Activated naive CD4-positive, alpha-beta T cell treated with anti-CD3 and anti-CD28 coated beads for 36 hours (primary cell): Measurements from ENCODE around the gene TRIM14. TPM values are rescaled to one million over a fixed set of nuclear protein-coding genes. Genes with fewer than 3 reads are reported as not detected.

Experiments used
- CTCF ChIA-PET: fragments of 350-600 bp; sonication (Branson Sonifier 250); formaldehyde crosslinking; loops from one replicate; lab custom pipeline; 2021; ENCODE audit warnings: antibody characterized with exemption; lab: Charles Lee
- DNase-seq: peaks from one replicate; pipeline ENCODE4 v3.0.0-alpha.2; 2020
- H3K27ac Mint-ChIP-seq: one replicate; pipeline ENCODE4 v1.8.0; 2021; ENCODE audit warnings: mild to moderate bottlenecking, mixed read lengths
- H3K27me3 Mint-ChIP-seq: one replicate; pipeline ENCODE4 v1.8.0; 2021; ENCODE audit warnings: low read depth, mixed read lengths
- H3K36me3 Mint-ChIP-seq: one replicate; pipeline ENCODE4 v1.8.0; 2021; ENCODE audit warnings: low read depth, mixed read lengths
- H3K4me1 Mint-ChIP-seq: one replicate; pipeline ENCODE4 v1.8.0; 2021; ENCODE audit warnings: low read depth, mixed read lengths
- H3K4me3 Mint-ChIP-seq: one replicate; pipeline ENCODE4 v1.8.0; 2021; ENCODE audit warnings: mild to moderate bottlenecking, moderate library complexity, mixed read lengths
- H3K9me3 Mint-ChIP-seq: one replicate; pipeline ENCODE4 v1.8.0; 2021; ENCODE audit warnings: mixed read lengths
- intact Hi-C: fragments of 100-400 bp; cut with micrococcal nuclease; formaldehyde crosslinking; loops from one replicate; pipeline ENCODE4 v1.15.1; 2023
- total RNA-seq, 2 experiments: library from RNA; stranded (reverse); gene quantifications; one replicate each; pipeline ENCODE4 v1.2.3, GENCODE V29; 2021

Gene TRIM14
- total RNA-seq, 2 experiments from 2014 or later, result 49.6 to 55.0 TPM

DNA sequence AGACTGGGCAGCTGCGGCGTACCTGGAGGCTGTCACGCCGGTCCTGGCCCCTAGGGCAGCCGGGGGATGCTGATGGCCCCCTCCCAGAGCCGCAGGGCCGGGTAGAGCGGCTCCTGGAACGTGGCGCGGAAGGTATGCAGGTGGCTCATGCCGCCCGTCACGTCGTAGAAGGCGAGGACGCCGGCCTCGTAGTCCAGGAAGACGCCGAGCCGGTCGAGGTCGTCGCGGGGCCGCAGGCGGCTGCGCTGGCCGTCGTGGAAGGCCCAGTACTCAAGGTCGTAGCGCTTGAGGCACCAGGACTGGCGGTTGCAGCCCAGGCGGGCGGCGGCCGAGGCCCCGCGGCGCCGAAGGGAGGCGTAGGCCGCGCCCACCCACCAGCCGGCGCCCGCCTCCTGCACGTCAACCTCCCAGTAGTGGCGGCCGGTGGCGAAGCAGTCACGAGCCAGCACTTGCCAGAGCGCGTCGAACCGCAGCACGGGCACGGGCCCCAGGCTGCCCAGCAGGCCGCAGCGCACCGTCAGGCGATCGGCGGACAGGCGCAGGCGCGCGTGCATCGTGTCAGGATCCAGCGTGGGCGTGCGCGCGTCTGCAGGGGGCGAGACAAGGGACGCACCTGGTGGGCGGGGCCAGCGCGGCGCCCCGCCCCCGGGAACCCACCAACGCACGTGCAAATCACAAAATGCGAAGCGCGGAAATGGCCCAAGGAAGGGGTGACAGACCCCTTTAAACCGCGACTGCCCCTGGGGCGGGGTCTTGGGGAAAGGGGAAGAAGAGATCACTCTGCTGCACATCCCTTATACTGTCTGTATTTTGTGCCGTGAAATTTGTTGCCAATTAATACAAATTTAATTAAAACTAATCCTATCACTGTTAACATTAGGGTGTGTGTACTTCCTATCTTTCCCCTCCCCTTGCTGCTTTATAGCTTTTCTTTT is 31.3 kb downstream of the TRIM14 start:
- H3K27me3 Mint-ChIP-seq, result no peaks in the 10 kb centered on the region
- peaks cover 33% of the 10 kb centered on the region for H3K4me1 Mint-ChIP-seq
- CTCF ChIA-PET, result no interaction called here
- peaks cover 48% of the 10 kb centered on the region for H3K36me3 Mint-ChIP-seq
- peak overlapping the region; percentile 44 for H3K4me3 Mint-ChIP-seq
- intact Hi-C loops, result no loop called here
- no peaks in the 10 kb centered on the region for H3K9me3 Mint-ChIP-seq
- DNase-seq, result no peak
- no peak overlapping the region for H3K27ac Mint-ChIP-seq

DNA sequence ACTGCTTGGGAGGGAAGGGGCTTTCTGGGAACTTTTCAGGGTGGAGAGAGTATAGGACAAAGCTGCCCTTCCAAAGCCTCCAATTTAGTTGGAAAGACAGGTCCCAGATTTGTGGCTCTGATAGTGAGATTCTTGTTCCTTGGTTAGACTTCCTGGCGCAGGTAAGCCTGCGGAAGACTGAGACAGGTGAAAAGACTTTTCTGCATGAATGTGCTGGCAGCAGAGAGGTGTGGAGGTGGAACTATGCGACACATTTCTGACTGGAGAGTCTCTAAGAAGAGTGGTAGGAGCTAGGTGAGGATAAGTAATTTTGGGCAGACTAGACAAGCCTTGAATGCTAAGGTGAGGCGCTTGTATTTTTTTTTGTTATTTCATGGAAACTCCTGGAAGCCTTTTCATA is 32.6 kb downstream of the TRIM14 start:
- Mint-ChIP-seq H3K9me3 (no peaks in the 10 kb centered on the region), H3K27ac (peak overlapping the region; percentile 81), H3K27me3 (no peaks in the 10 kb centered on the region), H3K4me3 (peak overlapping the region; percentile 35), H3K4me1 (peaks cover 37% of the 10 kb centered on the region), H3K36me3 (peaks cover 53% of the 10 kb centered on the region)
- no peak for DNase-seq
- CTCF ChIA-PET, result interaction anchor here (1.6 kb wide), 1 partner anchor 12 kb away, joined by 6 read pairs; no protein-coding TSS in a partner anchor
- intact Hi-C loops, result no loop called here

DNA sequence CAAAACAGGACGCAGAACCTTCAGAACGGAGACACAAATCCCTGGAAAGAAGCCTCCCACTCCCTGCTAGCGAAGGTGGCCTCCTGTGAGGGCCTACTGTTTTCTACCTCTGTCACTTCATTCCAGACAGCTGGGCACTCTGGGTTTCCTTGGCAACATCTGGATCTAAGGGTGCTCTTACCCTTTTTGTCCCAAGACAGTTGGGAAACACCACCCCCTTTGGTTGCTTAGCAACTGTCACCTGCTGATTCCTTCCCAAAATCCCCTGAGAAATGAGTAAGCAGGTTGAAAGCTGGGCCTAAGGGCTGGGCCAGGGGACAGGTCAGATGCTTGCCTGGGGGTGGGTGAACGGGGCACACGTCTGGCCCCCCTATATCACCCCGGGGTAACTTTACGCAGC is 33.1 kb downstream of the TRIM14 start:
- Mint-ChIP-seq H3K27ac (peak overlapping the region; percentile 81), H3K4me1 (peaks cover 42% of the 10 kb centered on the region), H3K9me3 (no peaks in the 10 kb centered on the region), H3K36me3 (peaks cover 58% of the 10 kb centered on the region), H3K4me3 (no peak overlapping the region), H3K27me3 (no peaks in the 10 kb centered on the region)
- CTCF ChIA-PET, result interaction anchor here (1.3 to 1.6 kb wide), 2 partner anchors 10 to 12 kb away, joined by 5 to 6 read pairs; no protein-coding TSS in a partner anchor
- peak; percentile 35 for DNase-seq
- intact Hi-C loops, result no loop called here

DNA sequence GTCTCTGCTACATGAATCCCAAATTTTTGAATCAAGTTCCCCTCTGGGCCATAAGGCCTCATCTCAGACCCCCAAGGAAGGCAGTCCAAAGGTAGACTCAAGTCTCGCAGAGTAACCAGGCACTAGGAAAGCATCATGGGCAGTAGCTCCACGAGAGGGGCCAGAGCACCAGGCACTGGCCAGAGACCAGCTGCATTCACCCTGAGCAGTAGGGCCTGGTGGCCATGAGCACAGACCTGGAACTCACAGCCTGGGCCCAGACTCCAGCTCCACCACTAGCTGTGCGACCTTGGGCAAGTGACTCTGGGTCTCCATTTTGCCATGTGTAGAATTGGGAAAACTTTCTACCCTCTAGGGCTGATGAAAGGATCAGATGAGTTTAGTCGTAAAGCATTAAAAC is 34.0 kb downstream of the TRIM14 start:
- DNase-seq, result no peak
- no peaks in the 10 kb centered on the region for H3K9me3 Mint-ChIP-seq
- H3K27ac Mint-ChIP-seq, result peak overlapping the region; percentile 30
- H3K27me3 Mint-ChIP-seq, result no peaks in the 10 kb centered on the region
- H3K36me3 Mint-ChIP-seq, result peaks cover 55% of the 10 kb centered on the region
- CTCF ChIA-PET, result interaction anchor here (1.3 to 1.6 kb wide), 2 partner anchors 10 to 11 kb away, joined by 5 to 6 read pairs; no protein-coding TSS in a partner anchor
- H3K4me3 Mint-ChIP-seq, result no peak overlapping the region
- peaks cover 42% of the 10 kb centered on the region for H3K4me1 Mint-ChIP-seq
- intact Hi-C loops, result no loop called here

DNA sequence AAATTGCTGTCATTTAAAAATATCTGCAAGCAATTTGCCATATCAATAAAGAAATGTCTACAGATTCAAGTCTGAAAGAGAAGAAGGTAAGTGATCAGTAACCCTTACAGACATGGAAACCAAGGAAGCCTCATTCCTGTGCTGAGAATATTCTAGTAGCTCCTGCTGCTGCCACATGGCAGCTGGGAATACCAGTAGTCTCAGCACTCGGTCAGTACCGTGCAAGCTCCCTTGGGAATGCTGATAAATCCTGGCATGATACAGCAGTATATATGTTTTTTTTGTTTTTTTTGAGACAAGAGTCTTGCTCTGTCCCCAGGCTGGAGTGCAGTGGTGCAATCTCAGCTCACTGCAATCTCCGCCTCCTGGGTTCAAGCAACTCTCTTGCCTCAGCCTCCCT is 34.6 kb downstream of the TRIM14 start:
- Mint-ChIP-seq H3K4me3 (no peak overlapping the region), H3K9me3 (no peaks in the 10 kb centered on the region), H3K27ac (peak overlapping the region; percentile 30), H3K36me3 (peaks cover 53% of the 10 kb centered on the region), H3K4me1 (peaks cover 40% of the 10 kb centered on the region), H3K27me3 (no peaks in the 10 kb centered on the region)
- CTCF ChIA-PET, result interaction anchor here (0.7 to 1.3 kb wide), 2 partner anchors 11 to 149 kb away, joined by 3 to 5 read pairs; no protein-coding TSS in a partner anchor
- intact Hi-C loops, result no loop called here
- no peak for DNase-seq

DNA sequence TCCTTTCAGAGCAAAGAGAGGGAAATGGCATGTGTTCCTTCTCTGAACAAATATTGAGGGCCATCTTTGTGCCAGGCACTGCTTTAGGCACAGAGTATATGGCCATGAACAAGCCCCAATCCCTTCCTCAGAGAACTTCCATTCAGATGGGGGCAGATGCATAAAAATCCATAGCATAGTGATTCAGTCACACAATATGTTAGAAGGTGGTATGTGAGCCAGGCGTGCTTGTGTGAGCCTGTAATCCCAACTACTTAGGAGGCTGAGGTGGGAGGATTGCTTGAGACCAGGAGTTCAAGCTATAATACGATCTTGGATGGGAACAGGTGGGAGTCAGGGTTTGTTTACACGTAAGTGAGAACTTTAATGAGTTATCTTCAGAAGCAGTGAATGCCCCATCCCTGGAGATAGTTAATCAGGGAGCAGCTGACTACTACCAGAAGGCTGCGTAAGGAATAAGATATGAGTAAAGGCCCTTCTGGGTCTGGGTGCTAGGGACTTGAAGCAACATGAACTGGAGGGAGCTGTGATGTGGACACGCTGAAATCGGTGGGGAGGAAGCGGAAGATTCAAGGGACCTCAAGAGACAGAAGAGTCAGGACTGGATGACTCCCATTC is 35.3 kb downstream of the TRIM14 start:
- H3K27me3 Mint-ChIP-seq, result no peaks in the 10 kb centered on the region
- no peak for DNase-seq
- peaks cover 40% of the 10 kb centered on the region for H3K4me1 Mint-ChIP-seq
- H3K9me3 Mint-ChIP-seq, result no peaks in the 10 kb centered on the region
- peak overlapping the region; percentile 88 for H3K27ac Mint-ChIP-seq
- CTCF ChIA-PET, result interaction anchor here (0.7 kb wide), 1 partner anchor 148 kb away, joined by 3 read pairs; no protein-coding TSS in a partner anchor
- intact Hi-C loops, result no loop called here
- H3K4me3 Mint-ChIP-seq, result no peak overlapping the region
- H3K36me3 Mint-ChIP-seq, result peaks cover 54% of the 10 kb centered on the region

DNA sequence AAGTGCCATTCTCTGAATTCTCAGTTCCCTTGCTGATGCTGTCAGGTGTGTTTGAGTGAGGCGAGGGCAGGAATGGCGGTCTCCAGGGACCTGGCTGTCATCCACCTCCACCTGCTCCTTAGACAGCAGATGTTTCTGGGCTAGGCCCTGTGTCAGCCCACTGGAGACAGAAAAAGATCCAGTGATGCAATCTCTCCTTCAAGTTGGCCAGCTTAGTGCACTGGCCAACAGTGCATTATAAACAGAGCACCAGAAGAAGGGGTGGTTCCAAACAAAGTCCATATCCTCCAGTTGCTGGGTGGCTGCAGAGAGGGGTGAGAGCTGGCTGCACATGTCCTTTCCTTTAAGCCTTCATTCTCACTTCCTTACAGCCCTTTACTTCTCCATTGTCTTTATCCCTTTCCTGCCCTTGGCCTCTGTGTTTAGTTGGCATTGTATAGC is 35.9 kb downstream of the TRIM14 start:
- no peak for DNase-seq
- Mint-ChIP-seq H3K9me3 (no peaks in the 10 kb centered on the region), H3K4me1 (peaks cover 40% of the 10 kb centered on the region), H3K36me3 (peaks cover 52% of the 10 kb centered on the region), H3K27me3 (no peaks in the 10 kb centered on the region), H3K4me3 (no peak overlapping the region), H3K27ac (peak overlapping the region; percentile 88)
- CTCF ChIA-PET, result interaction anchor here (0.6 kb wide), 1 partner anchor 691 kb away, joined by 3 read pairs; no protein-coding TSS in a partner anchor
- intact Hi-C loops, result no loop called here

DNA sequence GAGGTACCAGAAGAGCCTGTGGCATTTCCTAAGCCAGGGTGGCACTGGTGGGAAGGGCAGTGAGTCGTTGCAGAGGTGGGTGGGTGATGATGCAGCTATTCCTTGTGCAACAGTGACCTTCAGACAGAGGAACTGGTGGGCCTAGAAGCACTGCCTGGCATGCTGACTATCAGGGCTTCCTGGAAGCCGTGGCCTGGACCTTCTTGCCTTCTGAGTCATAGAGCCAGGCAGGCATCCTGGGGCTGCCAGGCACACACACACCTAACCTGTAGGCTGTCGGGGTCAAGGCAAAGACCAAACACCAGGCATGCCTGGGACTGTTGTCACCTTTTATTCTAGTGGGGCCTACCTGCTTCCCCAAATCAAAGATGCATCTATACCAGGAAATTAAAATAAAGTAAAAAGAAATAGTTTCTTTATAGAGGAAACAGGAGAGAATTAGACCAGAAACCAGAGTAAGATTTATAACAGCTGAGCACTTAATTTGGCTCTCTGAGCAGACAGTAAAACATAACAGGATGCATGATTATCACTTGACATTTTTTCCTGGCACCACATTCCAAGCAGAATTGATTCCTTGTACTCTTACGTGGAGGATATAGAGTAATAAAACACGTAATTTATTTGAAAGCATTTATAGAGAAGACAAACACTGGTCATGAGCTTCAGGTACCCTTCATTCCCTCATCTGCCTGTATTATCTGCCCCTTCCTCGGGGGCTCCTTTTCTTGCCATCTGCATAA is 37.4 kb downstream of the TRIM14 start:
- H3K4me1 Mint-ChIP-seq, result peaks cover 41% of the 10 kb centered on the region
- DNase-seq, result peak; percentile 78
- CTCF ChIA-PET, result no interaction called here
- no peak overlapping the region for H3K4me3 Mint-ChIP-seq
- peaks cover 58% of the 10 kb centered on the region for H3K36me3 Mint-ChIP-seq
- H3K27me3 Mint-ChIP-seq, result no peaks in the 10 kb centered on the region
- intact Hi-C loops, result loop anchor here (1.0 kb wide), 1 partner anchor 21 kb away; no protein-coding TSS in a partner anchor
- H3K27ac Mint-ChIP-seq, result peak overlapping the region; percentile 88
- H3K9me3 Mint-ChIP-seq, result no peaks in the 10 kb centered on the region

DNA sequence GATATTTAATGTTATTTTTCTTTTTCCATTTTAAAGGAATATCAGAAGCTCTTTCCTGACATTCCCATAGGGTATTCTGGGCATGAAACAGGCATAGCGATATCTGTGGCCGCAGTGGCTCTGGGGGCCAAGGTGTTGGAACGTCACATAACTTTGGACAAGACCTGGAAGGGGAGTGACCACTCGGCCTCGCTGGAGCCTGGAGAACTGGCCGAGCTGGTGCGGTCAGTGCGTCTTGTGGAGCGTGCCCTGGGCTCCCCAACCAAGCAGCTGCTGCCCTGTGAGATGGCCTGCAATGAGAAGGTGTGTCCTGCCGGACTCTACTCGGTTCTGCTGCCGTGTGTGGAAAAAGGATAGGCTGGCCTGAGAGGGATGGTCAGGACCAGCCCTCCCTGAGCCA is 38.2 kb downstream of the TRIM14 start:
- CTCF ChIA-PET, result no interaction called here
- Mint-ChIP-seq H3K36me3 (peaks cover 54% of the 10 kb centered on the region), H3K4me1 (peaks cover 41% of the 10 kb centered on the region), H3K27me3 (no peaks in the 10 kb centered on the region), H3K4me3 (no peak overlapping the region), H3K27ac (peak overlapping the region; percentile 88), H3K9me3 (no peaks in the 10 kb centered on the region)
- no peak for DNase-seq
- intact Hi-C loops, result loop anchor here (1.0 kb wide), 1 partner anchor 22 kb away; no protein-coding TSS in a partner anchor

DNA sequence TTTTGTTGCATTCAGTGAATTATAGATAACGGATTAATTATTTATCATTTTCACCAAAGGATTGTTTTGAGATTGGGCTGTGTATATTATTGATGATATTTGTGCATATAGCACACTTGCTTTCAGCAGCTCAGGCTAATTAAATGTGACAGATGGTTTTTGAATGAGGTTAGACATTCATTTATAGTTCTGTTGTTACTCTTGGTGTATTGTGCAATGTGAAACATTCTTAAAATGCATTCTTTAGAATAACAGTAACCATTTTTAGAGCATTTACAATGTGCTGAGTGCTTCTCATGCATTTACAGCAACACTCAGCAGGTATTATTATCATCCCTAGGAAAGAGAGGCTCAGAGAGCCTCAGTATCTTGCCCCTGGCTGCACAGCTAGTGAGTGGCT is 38.7 kb downstream of the TRIM14 start:
- H3K4me3 Mint-ChIP-seq, result no peak overlapping the region
- no peak for DNase-seq
- H3K36me3 Mint-ChIP-seq, result peaks cover 51% of the 10 kb centered on the region
- H3K27ac Mint-ChIP-seq, result peak overlapping the region; percentile 88
- H3K4me1 Mint-ChIP-seq, result peaks cover 44% of the 10 kb centered on the region
- no peaks in the 10 kb centered on the region for H3K9me3 Mint-ChIP-seq
- CTCF ChIA-PET, result no interaction called here
- no peaks in the 10 kb centered on the region for H3K27me3 Mint-ChIP-seq
- intact Hi-C loops, result no loop called here

DNA sequence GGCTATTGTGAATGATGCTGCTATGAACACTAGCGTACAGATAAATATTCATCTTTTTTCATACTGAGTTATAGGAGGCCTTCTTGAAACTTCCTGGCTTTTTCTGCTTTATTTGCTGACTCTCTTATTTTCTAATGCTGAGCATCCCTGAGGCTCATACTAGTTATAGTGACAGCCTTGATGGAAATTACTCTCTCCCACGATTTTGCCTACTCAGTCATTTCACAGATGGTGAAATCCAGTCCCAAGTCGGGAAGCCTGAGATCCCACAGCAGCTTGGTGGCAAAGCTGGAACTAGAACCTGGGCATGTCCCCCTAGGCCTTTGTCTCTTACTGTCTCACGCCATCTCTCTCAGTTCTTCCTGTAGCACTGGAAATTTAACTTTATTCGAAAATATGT is 40.1 kb downstream of the TRIM14 start:
- H3K27ac Mint-ChIP-seq, result peak overlapping the region; percentile 51
- DNase-seq, result no peak
- peaks cover 57% of the 10 kb centered on the region for H3K4me1 Mint-ChIP-seq
- H3K4me3 Mint-ChIP-seq, result no peak overlapping the region
- CTCF ChIA-PET, result no interaction called here
- H3K9me3 Mint-ChIP-seq, result no peaks in the 10 kb centered on the region
- H3K36me3 Mint-ChIP-seq, result peaks cover 47% of the 10 kb centered on the region
- intact Hi-C loops, result loop anchor here (10.0 kb wide), 1 partner anchor 716 kb away; the partner anchor contains the start of gene ANKS6
- no peaks in the 10 kb centered on the region for H3K27me3 Mint-ChIP-seq
